Upper lobe of left lung (tissue), 4 donors: Measurements from ENCODE around the gene POLR3H.

ENCODE experiments used
- CTCF ChIP-seq, 6 experiments: fragments of 450-650 bp in 4 of 6; fragments of 200-600 bp in 2 of 6; sonication (generic) in 2 of 6; IDR thresholded peaks; one replicate each; pipeline ENCODE4 v1.5.1; 2016 to 2019; ENCODE audit warnings: antibody characterized with exemption in 6 of 6
- POLR2A ChIP-seq, 4 donors: fragments of 450-650 bp; IDR thresholded peaks; one replicate each; pipeline ENCODE4 v1.5.1; 2016 to 2017; ENCODE audit warnings: antibody characterized with exemption in 4 of 4, mild to moderate bottlenecking in 2 of 4

GRCh38 chr22:41525450-41526225 lies 18.6 kb downstream of the POLR3H start:
- no peak for TF ChIP-seq CTCF (IDR thresholded peaks at IDR 0.05)
- no peak for TF ChIP-seq POLR2A (IDR thresholded peaks at IDR 0.05)
